SU-DHL-6 (cell line): ENCODE data around the gene PLAGL2.

Experiments used
- EZH2phosphoT487 ChIP-seq: fragments of 200-600 bp; sonication (generic), shearing (Covaris generic); conservative IDR thresholded peaks from 2 replicates; pipeline ENCODE4 v1.6.1; 2018; ENCODE audit warnings: mild to moderate bottlenecking, antibody characterized with exemption, low read length, moderate library complexity, mixed read lengths
- TF ChIP-seq, protein P1 (sequence below): fragments of 200-600 bp; sonication (generic); IDR thresholded peaks from one replicate; pipeline ENCODE4 v1.5.1; 2017; ENCODE audit warnings: antibody characterized with exemption, mild to moderate bottlenecking, low read length, moderate library complexity; ENCODE audit not compliant: insufficient read depth, poor library complexity, severe bottlenecking

DNA sequence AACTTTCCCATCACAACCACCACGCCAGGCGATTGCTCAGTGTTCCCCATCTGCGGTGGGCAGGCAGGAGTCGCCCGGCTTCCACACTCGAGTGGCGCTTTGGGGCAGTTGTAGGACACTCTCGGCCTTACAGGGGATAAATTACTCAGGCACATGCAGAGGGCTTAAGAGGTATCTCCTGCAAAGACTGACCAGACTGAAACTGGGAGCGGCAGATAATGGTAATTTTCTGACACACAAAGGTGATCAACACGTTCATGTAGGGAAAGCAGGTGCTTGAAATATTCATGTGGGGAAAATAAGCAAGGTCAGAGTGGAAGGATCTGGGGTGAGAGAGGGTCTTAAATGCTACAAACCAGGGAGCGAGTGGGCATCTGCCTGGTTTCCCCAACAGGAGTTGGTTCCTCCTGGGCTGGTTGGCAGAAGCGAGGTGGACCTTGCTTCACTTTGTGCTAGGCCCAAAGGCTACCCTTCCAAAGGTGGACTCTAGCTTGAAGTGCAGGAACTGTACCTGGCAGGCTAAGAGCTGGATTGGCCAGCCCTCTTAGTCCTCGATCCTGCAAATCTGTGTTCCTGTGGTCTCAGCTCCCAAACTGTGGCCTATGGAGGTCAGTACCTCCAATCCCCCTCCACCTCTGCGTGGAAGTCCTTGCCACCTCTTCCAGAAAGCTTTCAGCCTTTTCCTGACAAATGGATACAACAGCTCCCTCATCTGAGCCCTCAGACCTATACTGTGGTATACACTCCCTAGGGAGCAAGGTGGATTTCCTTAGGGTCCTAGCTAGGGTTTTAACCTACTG lies 16.7 kb downstream of the PLAGL2 start:
- no peak for TF ChIP-seq EZH2phosphoT487
- TF ChIP-seq, protein P1, sequence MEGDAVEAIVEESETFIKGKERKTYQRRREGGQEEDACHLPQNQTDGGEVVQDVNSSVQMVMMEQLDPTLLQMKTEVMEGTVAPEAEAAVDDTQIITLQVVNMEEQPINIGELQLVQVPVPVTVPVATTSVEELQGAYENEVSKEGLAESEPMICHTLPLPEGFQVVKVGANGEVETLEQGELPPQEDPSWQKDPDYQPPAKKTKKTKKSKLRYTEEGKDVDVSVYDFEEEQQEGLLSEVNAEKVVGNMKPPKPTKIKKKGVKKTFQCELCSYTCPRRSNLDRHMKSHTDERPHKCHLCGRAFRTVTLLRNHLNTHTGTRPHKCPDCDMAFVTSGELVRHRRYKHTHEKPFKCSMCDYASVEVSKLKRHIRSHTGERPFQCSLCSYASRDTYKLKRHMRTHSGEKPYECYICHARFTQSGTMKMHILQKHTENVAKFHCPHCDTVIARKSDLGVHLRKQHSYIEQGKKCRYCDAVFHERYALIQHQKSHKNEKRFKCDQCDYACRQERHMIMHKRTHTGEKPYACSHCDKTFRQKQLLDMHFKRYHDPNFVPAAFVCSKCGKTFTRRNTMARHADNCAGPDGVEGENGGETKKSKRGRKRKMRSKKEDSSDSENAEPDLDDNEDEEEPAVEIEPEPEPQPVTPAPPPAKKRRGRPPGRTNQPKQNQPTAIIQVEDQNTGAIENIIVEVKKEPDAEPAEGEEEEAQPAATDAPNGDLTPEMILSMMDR, result no peak
